IMR-90 (cell line): Measurements from ENCODE around the gene PNPLA1. TPM values are rescaled to one million over a fixed set of nuclear protein-coding genes. Genes with fewer than 3 reads are reported as not detected.
A peak's percentile ranks its signal among the peaks of the same experiment; 100 is the strongest.

Experiments used
- ATAC-seq: fragments of 200-7000 bp; cut with Tn5 transposase; 2 replicates; pipeline ENCODE4 v1.9.1; 2020; ENCODE audit warnings: low read depth, mild to moderate bottlenecking, moderate library complexity
- BruUV-seq: library from RNA; stranded (reverse); fragments of 400-500 nt; replicated peaks from 2 replicates; lab custom pipeline; 2021; lab: Mats Ljungman, UMichigan
- CTCF ChIA-PET: fragments of 300-600 bp; formaldehyde crosslinking; extraction: SDS; loops from one replicate; lab custom pipeline; 2021; ENCODE audit warnings: antibody characterized with exemption; lab: Yijun Ruan, JAX
- POLR2A ChIA-PET: fragments of 300-600 bp; sonication (Branson Sonifier 250); formaldehyde crosslinking; loops from one replicate; lab custom pipeline; 2022; ENCODE audit warnings: antibody characterized with exemption; ENCODE audit not compliant: unreplicated experiment; lab: Charles Lee
- DNase-seq: peaks from one replicate; pipeline ENCODE4 v3.0.0; 2013
- H2AFZ ChIP-seq: replicated peaks from 2 replicates; pipeline ENCODE3; 2013; ENCODE audit warnings: low read length, mild to moderate bottlenecking; ENCODE audit not compliant: poor library complexity
- H2AK5ac ChIP-seq: 2 replicates; pipeline ENCODE4 v1.6.1; 2013; ENCODE audit warnings: low read depth, low read length, inconsistent platforms
- H2AK9ac ChIP-seq: replicated peaks from 2 replicates; pipeline ENCODE3; 2013; ENCODE audit warnings: mild to moderate bottlenecking, low read depth, low read length, moderate library complexity; ENCODE audit not compliant: poor library complexity
- H2BK120ac ChIP-seq: 2 replicates; pipeline ENCODE4 v1.6.1; 2013; ENCODE audit warnings: low read depth, low read length, inconsistent platforms
- H2BK15ac ChIP-seq: 3 replicates; pipeline ENCODE4 v1.6.1; 2013; ENCODE audit warnings: low read depth, low read length, inconsistent platforms
- H2BK20ac ChIP-seq: 2 replicates; pipeline ENCODE4 v1.6.1; 2013; ENCODE audit warnings: low read depth, mild to moderate bottlenecking, inconsistent platforms, low read length, moderate library complexity
- H2BK5ac ChIP-seq: 2 replicates; pipeline ENCODE4 v1.6.1; 2013; ENCODE audit warnings: mild to moderate bottlenecking, low read depth, low read length, inconsistent platforms; ENCODE audit not compliant: poor library complexity, severe bottlenecking
- H3K14ac ChIP-seq: replicated peaks from 2 replicates; pipeline ENCODE4 v1.6.1; 2013; ENCODE audit warnings: low read depth, low read length, inconsistent platforms
- H3K18ac ChIP-seq: 2 replicates; pipeline ENCODE4 v1.6.1; 2013; ENCODE audit warnings: low read depth, low read length, control low read depth
- H3K23ac ChIP-seq: 2 replicates; pipeline ENCODE4 v1.6.1; 2013; ENCODE audit warnings: low read depth, low read length, inconsistent platforms
- H3K27ac ChIP-seq: 2 replicates; pipeline ENCODE4 v1.5.1; 2013; ENCODE audit warnings: mild to moderate bottlenecking, control low read depth, low read length; ENCODE audit not compliant: insufficient read depth
- H3K27me3 ChIP-seq: 2 replicates; pipeline ENCODE4 v1.6.1; 2013; ENCODE audit warnings: low read length; ENCODE audit not compliant: control insufficient read depth, insufficient read depth
- H3K36me3 ChIP-seq: 2 replicates; pipeline ENCODE4 v1.6.1; 2013; ENCODE audit warnings: low read length, mixed read lengths; ENCODE audit not compliant: control insufficient read depth, insufficient read depth
- H3K4ac ChIP-seq: 2 replicates; pipeline ENCODE4 v1.6.1; 2013; ENCODE audit warnings: low read depth, low read length, inconsistent platforms
- H3K4me1 ChIP-seq: 2 replicates; pipeline ENCODE4 v1.6.1; 2013; ENCODE audit warnings: low read length, mixed read lengths; ENCODE audit not compliant: control insufficient read depth, insufficient read depth
- H3K4me2 ChIP-seq: 2 replicates; pipeline ENCODE4 v1.6.1; 2013; ENCODE audit warnings: low read depth, mild to moderate bottlenecking, control low read depth, low read length, moderate library complexity
- H3K4me3 ChIP-seq: 2 replicates; pipeline ENCODE4 v1.5.1; 2013; ENCODE audit warnings: low read depth, mild to moderate bottlenecking, control low read depth, low read length, moderate library complexity; ENCODE audit not compliant: insufficient read depth
- H3K56ac ChIP-seq: 2 replicates; pipeline ENCODE4 v1.6.1; 2013; ENCODE audit warnings: low read length, inconsistent platforms; ENCODE audit not compliant: insufficient read depth; ENCODE audit errors: extremely low read depth
- H3K79me1 ChIP-seq, 2 experiments: 2 replicates each; pipeline ENCODE4 v1.6.1; 2013; ENCODE audit warnings: low read length in 2 of 2, inconsistent platforms in 1 of 2, low read depth in 1 of 2
- H3K9ac ChIP-seq: 2 replicates; pipeline ENCODE4 v1.6.1; 2013; ENCODE audit warnings: low read depth, low read length, control low read depth
- H3K9me1 ChIP-seq: 2 replicates; pipeline ENCODE4 v1.6.1; 2013; ENCODE audit warnings: low read length, inconsistent platforms; ENCODE audit not compliant: insufficient read depth
- H3K9me3 ChIP-seq: 2 replicates; pipeline ENCODE4 v1.6.1; 2013; ENCODE audit warnings: low read length; ENCODE audit not compliant: control insufficient read depth, insufficient read depth
- H4K20me1 ChIP-seq: 2 replicates; pipeline ENCODE4 v1.6.1; 2013; ENCODE audit warnings: low read length, inconsistent platforms; ENCODE audit not compliant: insufficient read depth
- H4K5ac ChIP-seq: 2 replicates; pipeline ENCODE4 v1.6.1; 2013; ENCODE audit warnings: mild to moderate bottlenecking, low read depth, low read length, control low read depth
- H4K8ac ChIP-seq, 2 experiments: 2 replicates each; pipeline ENCODE4 v1.6.1; 2013; ENCODE audit warnings: low read depth in 2 of 2, low read length in 2 of 2, control low read depth in 1 of 2, inconsistent platforms in 1 of 2
- H4K91ac ChIP-seq: 2 replicates; pipeline ENCODE4 v1.6.1; 2013; ENCODE audit warnings: low read depth, low read length, inconsistent platforms; ENCODE audit not compliant: insufficient read depth
- BHLHE40 ChIP-seq: fragments of 150-350 bp; IDR thresholded peaks from 2 replicates; pipeline ENCODE4 v1.6.1; 2016; ENCODE audit warnings: mild to moderate bottlenecking, low read depth, low read length
- CEBPB ChIP-seq: IDR thresholded peaks from 2 replicates; pipeline ENCODE4 v1.6.1; 2012; ENCODE audit warnings: low read depth, low read length, improper control_type of control experiment
- CHD1 ChIP-seq: IDR thresholded peaks from 2 replicates; pipeline ENCODE4 v1.6.1; 2012; ENCODE audit warnings: low read depth, low read length, improper control_type of control experiment
- CTCF ChIP-seq: conservative IDR thresholded peaks from 2 replicates; pipeline ENCODE4 v1.5.1; 2012; ENCODE audit warnings: mild to moderate bottlenecking, low read depth, low read length, improper control_type of control experiment
- ELK1 ChIP-seq: fragments of 150-350 bp; IDR thresholded peaks from 2 replicates; pipeline ENCODE4 v1.6.1; 2016; ENCODE audit warnings: low read depth, mild to moderate bottlenecking, low read length, moderate library complexity, borderline replicate concordance
- FOS ChIP-seq: fragments of 150-350 bp; IDR thresholded peaks from 2 replicates; pipeline ENCODE4 v1.6.1; 2016; ENCODE audit warnings: low read depth, low read length
- MAFK ChIP-seq: IDR thresholded peaks from 2 replicates; pipeline ENCODE4 v1.6.1; 2012; ENCODE audit warnings: low read depth, low read length, improper control_type of control experiment
- MAZ ChIP-seq: IDR thresholded peaks from 2 replicates; pipeline ENCODE4 v1.6.1; 2012; ENCODE audit warnings: low read depth, mild to moderate bottlenecking, low read length, improper control_type of control experiment, moderate library complexity, borderline replicate concordance
- NFE2L2 ChIP-seq: fragments of 150-350 bp; IDR thresholded peaks from 2 replicates; pipeline ENCODE4 v1.6.1; 2016; ENCODE audit warnings: low read depth, mild to moderate bottlenecking, low read length
- POLR2A ChIP-seq: IDR thresholded peaks from 2 replicates; pipeline ENCODE4 v1.6.1; 2012; ENCODE audit warnings: mild to moderate bottlenecking, low read depth, low read length
- RAD21 ChIP-seq: IDR thresholded peaks from 2 replicates; pipeline ENCODE4 v1.6.1; 2012; ENCODE audit warnings: low read length, improper control_type of control experiment
- RCOR1 ChIP-seq: IDR thresholded peaks from 2 replicates; pipeline ENCODE4 v1.6.1; 2012; ENCODE audit warnings: mild to moderate bottlenecking, low read length, improper control_type of control experiment; ENCODE audit not compliant: insufficient replicate concordance
- RFX5 ChIP-seq: IDR thresholded peaks from 2 replicates; pipeline ENCODE4 v1.8.0; 2012; ENCODE audit warnings: low read depth, mild to moderate bottlenecking, low read length, moderate library complexity
- SMC3 ChIP-seq: fragments of 150-350 bp; IDR thresholded peaks from 2 replicates; pipeline ENCODE4 v1.6.1; 2016; ENCODE audit warnings: low read depth, mild to moderate bottlenecking, antibody characterized with exemption, low read length, moderate library complexity
- USF2 ChIP-seq: fragments of 150-350 bp; IDR thresholded peaks from 2 replicates; pipeline ENCODE4 v1.6.1; 2017; ENCODE audit warnings: mild to moderate bottlenecking, antibody characterized with exemption, low read length, low read depth
- WGBS, 2 experiments: methylation state at CpG; one replicate each; pipeline versions ENCODE4 v1.1.5 to v1.1.7; 2013; ENCODE audit warnings: missing lambda C conversion rate in 2 of 2; ENCODE audit not compliant: insufficient read length in 1 of 2; ENCODE audit errors: extremely low coverage in 2 of 2; 5-methylcytosine and 5-hydroxymethylcytosine counted together
- dilution Hi-C: fragments of 300-500 bp; cut with HindIII; formaldehyde crosslinking; loops from one replicate; pipeline ENCODE4 v1.14.3; 2018; ENCODE audit warnings: low sequenced_read_pairs; ENCODE audit not compliant: unreplicated experiment
- in situ Hi-C: fragments of 300-500 bp; cut with MboI; formaldehyde crosslinking; loops from 3 replicates; pipeline ENCODE4 v1.14.3; 2019; ENCODE audit warnings: low sequenced_read_pairs, inconsistent platforms, mixed read lengths
- intact Hi-C: fragments of 100-400 bp; cut with micrococcal nuclease; formaldehyde crosslinking; loops from 2 replicates; pipeline ENCODE4 v1.10.0; 2022
- polyA plus RNA-seq, 3 experiments: library from polyadenylated mRNA; depleted of rRNA; stranded (reverse); fragments of >200 nt; gene quantifications; 2 replicates each; pipeline ENCODE4 v1.2.3, GENCODE V29; 2012; ENCODE audit warnings: low replicate concordance in 1 of 3
- total RNA-seq: library from RNA; depleted of rRNA; stranded (reverse); fragments of >200 nt; gene quantifications from 2 replicates; pipeline ENCODE4 v1.2.3, GENCODE V29; 2012

Gene PNPLA1
- total and polyA plus RNA-seq, 2 of the 4 experiments (the other 2 are of a cell fraction): not detected

GRCh38 chr6:36345681-36346466, 76.0 kb downstream of the PNPLA1 start:
- dilution Hi-C loops (no loop called here), in situ Hi-C loops (no loop called here), intact Hi-C loops (no loop called here)
- DNase-seq: no peak
- 93% methylated on average over 4 of the region's 13 CpGs; no CpG with 5 or more reads in 1 of the 2 experiments for WGBS, 2 experiments
- no peak overlapping the region for H3K9ac ChIP-seq
- no peak overlapping the region for H2BK5ac ChIP-seq
- no peak overlapping the region for H3K18ac ChIP-seq
- ChIA-PET CTCF (no interaction called here), POLR2A (no interaction called here)
- H3K4me2 ChIP-seq: no peak overlapping the region
- no peak overlapping the region for H2BK15ac ChIP-seq
- BruUV-seq: no TSS peak
- ATAC-seq: no peak
- H3K4me1 ChIP-seq: peaks cover 7% of the 10 kb centered on the region
- no peak overlapping the region for H3K4ac ChIP-seq
- no peak overlapping the region for H3K23ac ChIP-seq
- no peak overlapping the region for H2BK20ac ChIP-seq
- H3K9me1 ChIP-seq: peaks cover 5% of the 10 kb centered on the region; the same call in 1 of the 2 replicates
- H3K9me3 ChIP-seq: no peaks in the 10 kb centered on the region
- no peak overlapping the region for H3K4me3 ChIP-seq
- no peak overlapping the region for H3K27ac ChIP-seq
- no peak overlapping the region for H4K91ac ChIP-seq
- H4K20me1 ChIP-seq: peaks cover 4% of the 10 kb centered on the region; the same call in 1 of the 2 replicates
- no peak overlapping the region for H2AK5ac ChIP-seq
- no peak overlapping the region for H2AK9ac ChIP-seq
- H2AFZ ChIP-seq: peak overlapping the region; percentile 53
- no peak overlapping the region for H2BK120ac ChIP-seq
- no peaks in the 10 kb centered on the region for H3K36me3 ChIP-seq
- H3K27me3 ChIP-seq: peaks cover 15% of the 10 kb centered on the region
- H3K79me1 ChIP-seq: no peaks in the 10 kb centered on the region
- no peak overlapping the region for H3K14ac ChIP-seq
- no peak overlapping the region for H4K5ac ChIP-seq
- no peak overlapping the region for H4K8ac ChIP-seq
- H3K56ac ChIP-seq: no peak overlapping the region
- TF ChIP-seq MAZ (no peak), NFE2L2 (no peak), FOS (no peak), CTCF (no peak), SMC3 (no peak), RAD21 (no peak), RFX5 (no peak), CHD1 (no peak), USF2 (no peak), BHLHE40 (no peak), RCOR1 (no peak), POLR2A (no peak), MAFK (no peak), ELK1 (no peak), CEBPB (no peak)
